Lung (tissue), 12 donors: ENCODE results near the gene ELF2. TPM values are rescaled to one million over a fixed set of nuclear protein-coding genes. Genes with fewer than 3 reads are reported as not detected.

ENCODE experiments used
- ATAC-seq: fragments of 200-7000 bp; cut with Tn5 transposase; one replicate; pipeline ENCODE4 v1.9.1; 2020; ENCODE audit warnings: moderate number of reproducible peaks; ENCODE audit not compliant: insufficient read depth, low FRiP score
- DNase-seq, 3 donors: peaks; one replicate each; pipeline ENCODE4 v3.0.0-alpha.2; 2013 to 2017
- H3K27ac ChIP-seq, 2 donors: one replicate each; pipeline ENCODE4 v1.5.1; 2013; ENCODE audit warnings: mild to moderate bottlenecking in 2 of 2, moderate library complexity in 2 of 2, control low read depth in 1 of 2, inconsistent platforms in 1 of 2, low read depth in 1 of 2, low read length in 1 of 2
- H3K27me3 ChIP-seq, 3 donors: one replicate each; pipeline ENCODE4 v1.5.1; 2013; ENCODE audit warnings: low read length in 2 of 3; ENCODE audit not compliant: control insufficient read depth in 3 of 3, insufficient read depth in 3 of 3
- H3K36me3 ChIP-seq, 4 donors: one replicate each; pipeline ENCODE4 v1.5.1; 2013; ENCODE audit warnings: low read length in 4 of 4, mild to moderate bottlenecking in 1 of 4, moderate library complexity in 1 of 4; ENCODE audit not compliant: control insufficient read depth in 4 of 4, insufficient read depth in 4 of 4
- H3K4me1 ChIP-seq, 5 donors: one replicate each; pipeline ENCODE4 v1.5.1; 2013; ENCODE audit warnings: low read length in 5 of 5, mild to moderate bottlenecking in 2 of 5, moderate library complexity in 1 of 5; ENCODE audit not compliant: control insufficient read depth in 5 of 5, insufficient read depth in 5 of 5
- H3K4me3 ChIP-seq: one replicate; pipeline ENCODE4 v1.5.1; 2013; ENCODE audit warnings: mild to moderate bottlenecking, control low read depth, moderate library complexity
- H3K9ac ChIP-seq, 2 donors: one replicate each; pipeline ENCODE4 v1.5.1; 2013; ENCODE audit warnings: low read length in 2 of 2, control low read depth in 1 of 2; ENCODE audit not compliant: insufficient read depth in 1 of 2
- H3K9me3 ChIP-seq, 4 donors: one replicate each; pipeline ENCODE4 v1.5.1; 2013; ENCODE audit warnings: low read length in 3 of 4, mild to moderate bottlenecking in 1 of 4, moderate library complexity in 1 of 4; ENCODE audit not compliant: control insufficient read depth in 4 of 4, insufficient read depth in 3 of 4
- CTCF ChIP-seq: IDR thresholded peaks from 2 replicates; pipeline ENCODE4 v1.5.1; 2012; ENCODE audit warnings: mild to moderate bottlenecking; ENCODE audit errors: control extremely low read depth, extremely low read depth
- whole genome bisulfite sequencing, 2 donors: extraction: QIAGEN DNeasy Blood & Tissue Kit; methylation state at CpG; one replicate each; pipeline ENCODE4 v1.1.7; 2013; 5-methylcytosine and 5-hydroxymethylcytosine counted together
- polyA plus RNA-seq, 2 donors: library from polyadenylated mRNA; stranded (reverse); fragments of 200-250 nt; gene quantifications; one replicate each; pipeline ENCODE4 v1.2.1, GENCODE V29; 2013
- total RNA-seq, 2 donors: library from RNA; depleted of rRNA in 1 of 2; stranded (reverse); fragments of >200 nt in 1 of 2; gene quantifications; one replicate each; pipeline ENCODE4 v1.2.1, GENCODE V29; 2014 to 2021
- donor health status: control.
- donor health status: control.
- donor health status: Bipolar disorder and iron deficiency.
- donor health status: healthy.
- donor health status: DM: yes; HTN: yes; CAD: no.

Gene ELF2
- total and polyA plus RNA-seq, 4 donors = 11.6 to 101 (median 28.7) TPM

GRCh38 chr4:139038874-139039443 lies 138.1 kb downstream of the ELF2 start:
- ATAC-seq (no peak), DNase-seq (no peak)
- Histone ChIP-seq H3K4me1 (peaks cover 0 to 5% (median 3%) of the 10 kb centered on the region in 5 donors), H3K4me3 (no peak overlapping the region), H3K27me3 (no peaks in the 10 kb centered on the region), H3K36me3 (peaks cover 0 to 9% (median 6%) of the 10 kb centered on the region in 4 donors), H3K9ac (no peak overlapping the region), H3K9me3 (peaks cover 0 to 2% (median 0%) of the 10 kb centered on the region in 4 donors), H3K27ac (no peak overlapping the region)
- no peak for TF ChIP-seq CTCF
- 87 to 97% methylated on average over 1 of the region's 1 CpG for WGBS, 2 donors

GRCh38 chr4:139036885-139037284 lies 140.1 kb downstream of the ELF2 start:
- Histone ChIP-seq H3K27me3 (no peaks in the 10 kb centered on the region), H3K4me3 (no peak overlapping the region), H3K4me1 (peaks cover 0 to 3% (median 0%) of the 10 kb centered on the region in 5 donors), H3K27ac (no peak overlapping the region), H3K9ac (no peak overlapping the region), H3K36me3 (peaks cover 0 to 5% (median 4%) of the 10 kb centered on the region in 4 donors), H3K9me3 (peaks cover 0 to 2% (median 0%) of the 10 kb centered on the region in 4 donors)
- ATAC-seq (no peak), DNase-seq (no peak)
- 60 to 84% methylated on average over 2 of the region's 2 CpGs for WGBS, 2 donors
- TF ChIP-seq CTCF = no peak

GRCh38 chr4:139035650-139036049 lies 141.4 kb downstream of the ELF2 start:
- no peak overlapping the region for H3K4me3 ChIP-seq
- no peak for ATAC-seq

More at GRCh38 chr4:139035650-139036049, 141.4 kb downstream of the ELF2 start:
- no peaks in the 10 kb centered on the region for H3K27me3 ChIP-seq
- peaks cover 0 to 3% (median 0%) of the 10 kb centered on the region in 5 donors for H3K4me1 ChIP-seq
- H3K27ac ChIP-seq = no peak overlapping the region
- peaks cover 0 to 5% (median 4%) of the 10 kb centered on the region in 4 donors for H3K36me3 ChIP-seq
- no peak for DNase-seq
- WGBS, 2 donors = 92 to 97% methylated on average over 5 of the region's 5 CpGs
- peaks cover 0 to 2% (median 0%) of the 10 kb centered on the region in 4 donors for H3K9me3 ChIP-seq
- no peak for TF ChIP-seq CTCF
- H3K9ac ChIP-seq = no peak overlapping the region
